BLaER1 treated with 17β-estradiol and CSF1 and Interleukin-3, amounts not matched to agents 10 nM and 100 nM (cell line): ENCODE results near the gene ADAMTSL3.

Source experiments
- H3K27ac ChIP-seq, 11 experiments: shearing (Covaris generic); formaldehyde crosslinking; 2 replicates each; pipeline ENCODE4 v1.8.1; 2022
- H3K27me3 ChIP-seq, 11 experiments: shearing (Covaris generic); formaldehyde crosslinking; 2 replicates each; pipeline ENCODE4 v1.8.1; 2022
- H3K36me3 ChIP-seq, 11 experiments: shearing (Covaris generic); formaldehyde crosslinking; 2 replicates each; pipeline ENCODE4 v1.8.1; 2022
- H3K4me1 ChIP-seq, 10 experiments: shearing (Covaris generic); formaldehyde crosslinking; 2 replicates each; pipeline ENCODE4 v1.8.1; 2022
- H3K4me2 ChIP-seq, 11 experiments: shearing (Covaris generic); formaldehyde crosslinking; 2 replicates each; pipeline ENCODE4 v1.8.1; 2022
- H3K4me3 ChIP-seq, 10 experiments: shearing (Covaris generic); formaldehyde crosslinking; 2 replicates each; pipeline ENCODE4 v1.8.1; 2022
- H3K9ac ChIP-seq, 11 experiments: shearing (Covaris generic); formaldehyde crosslinking; 2 replicates each; pipeline ENCODE4 v1.8.1; 2022
- H3K9me3 ChIP-seq, 11 experiments: shearing (Covaris generic); formaldehyde crosslinking; replicated peaks in 1 of 11; 2 replicates each; pipeline ENCODE4 v1.8.1; 2022
- H4K20me1 ChIP-seq, 11 experiments: shearing (Covaris generic); formaldehyde crosslinking; 2 replicates each; pipeline ENCODE4 v1.8.1; 2022
- Cebpa-rat ChIP-seq, 11 experiments: shearing (Covaris generic); IDR thresholded peaks; 2 replicates each; pipeline ENCODE4 v1.8.1; 2022

ADAMTSL3 gene

GRCh38 chr15:83613714-83614113 lies 40.2 kb upstream of the ADAMTSL3 start:
- Histone ChIP-seq H4K20me1 (no peaks in the 10 kb centered on the region), H3K9me3 (no peaks in the 10 kb centered on the region), H3K27me3 (no peaks in the 10 kb centered on the region), H3K27ac (no peak overlapping the region), H3K4me1 (peaks cover 0 to 6% (median 0%) of the 10 kb centered on the region in 10 experiments; a peak in 5 of 20 replicates), H3K9ac (no peak overlapping the region), H3K36me3 (no peaks in the 10 kb centered on the region), H3K4me3 (no peak overlapping the region), H3K4me2 (no peak overlapping the region)
- TF ChIP-seq Cebpa-rat (IDR thresholded peaks at IDR 0.05) = no peak

GRCh38 chr15:83616840-83617239 lies 37.1 kb upstream of the ADAMTSL3 start:
- Histone ChIP-seq H3K27me3 (no peaks in the 10 kb centered on the region), H3K4me3 (no peak overlapping the region), H3K9ac (no peak overlapping the region), H4K20me1 (no peaks in the 10 kb centered on the region), H3K4me2 (no peak overlapping the region), H3K36me3 (no peaks in the 10 kb centered on the region), H3K4me1 (peaks cover 0 to 9% (median 0%) of the 10 kb centered on the region in 10 experiments; a peak in 5 of 20 replicates), H3K9me3 (peaks cover 0 to 12% (median 0%) of the 10 kb centered on the region in 11 experiments; a peak in 4 of 22 replicates), H3K27ac (no peak overlapping the region)
- no peak for TF ChIP-seq Cebpa-rat (IDR thresholded peaks at IDR 0.05)

- peak overlapping the region in 2 of 11 experiments; percentile 18 to 24; a peak in 3 of 22 replicates for H3K4me2 ChIP-seq
- no peak overlapping the region; a peak in 1 of 22 replicates for H3K27ac ChIP-seq
- no peak overlapping the region for H3K9ac ChIP-seq
- no peaks in the 10 kb centered on the region for H3K27me3 ChIP-seq
- H3K9me3 ChIP-seq = peaks cover 10 to 19% (median 15%) of the 10 kb centered on the region in 11 experiments
- peaks cover 0 to 10% (median 0%) of the 10 kb centered on the region in 10 experiments; a peak in 2 of 20 replicates for H3K4me1 ChIP-seq
- TF ChIP-seq Cebpa-rat (IDR thresholded peaks at IDR 0.05) = no peak
- no peak overlapping the region for H3K4me3 ChIP-seq
- H4K20me1 ChIP-seq = no peaks in the 10 kb centered on the region
- no peaks in the 10 kb centered on the region for H3K36me3 ChIP-seq
These were observed 27.6 kb upstream of the ADAMTSL3 start for GRCh38 chr15:83626171-83626802.

- peaks cover 0 to 1% (median 0%) of the 10 kb centered on the region in 10 experiments; a peak in 1 of 20 replicates for H3K4me1 ChIP-seq
- no peak overlapping the region for H3K4me2 ChIP-seq
- peaks cover 16 to 46% (median 27%) of the 10 kb centered on the region in 11 experiments for H3K9me3 ChIP-seq
- no peak overlapping the region for H3K9ac ChIP-seq
- no peak overlapping the region for H3K27ac ChIP-seq
- H3K4me3 ChIP-seq = no peak overlapping the region
- no peak for TF ChIP-seq Cebpa-rat (IDR thresholded peaks at IDR 0.05)
- no peaks in the 10 kb centered on the region for H4K20me1 ChIP-seq
- no peaks in the 10 kb centered on the region for H3K27me3 ChIP-seq
- no peaks in the 10 kb centered on the region for H3K36me3 ChIP-seq
These were observed 22.4 kb upstream of the ADAMTSL3 start for GRCh38 chr15:83631534-83631933.

GRCh38 chr15:83643201-83643600 lies 10.7 kb upstream of the ADAMTSL3 start:
- Histone ChIP-seq H3K27ac (no peak overlapping the region), H3K36me3 (no peaks in the 10 kb centered on the region), H3K4me2 (no peak overlapping the region), H3K4me3 (no peak overlapping the region), H4K20me1 (no peaks in the 10 kb centered on the region), H3K27me3 (no peaks in the 10 kb centered on the region), H3K4me1 (no peaks in the 10 kb centered on the region), H3K9me3 (peaks cover 0 to 26% (median 13%) of the 10 kb centered on the region in 11 experiments; a peak in 17 of 22 replicates), H3K9ac (no peak overlapping the region)
- no peak for TF ChIP-seq Cebpa-rat (IDR thresholded peaks at IDR 0.05)

- H3K36me3 ChIP-seq = no peaks in the 10 kb centered on the region
These were observed 9.5 kb upstream of the ADAMTSL3 start for GRCh38 chr15:83644439-83644838.

GRCh38 chr15:83650831-83651230 lies 3.1 kb upstream of the ADAMTSL3 start:
- Histone ChIP-seq H3K4me1 (peaks cover 0 to 7% (median 0%) of the 10 kb centered on the region in 10 experiments; a peak in 3 of 20 replicates), H3K4me2 (peak overlapping the region in 3 of 11 experiments; percentile 5 to 34 (median 17); a peak in 1 of 22 replicates), H3K9me3 (peaks cover 12 to 30% (median 26%) of the 10 kb centered on the region in 11 experiments), H3K9ac (no peak overlapping the region), H3K27ac (no peak overlapping the region), H3K27me3 (no peaks in the 10 kb centered on the region), H3K4me3 (no peak overlapping the region), H4K20me1 (no peaks in the 10 kb centered on the region), H3K36me3 (no peaks in the 10 kb centered on the region)
- no peak for TF ChIP-seq Cebpa-rat (IDR thresholded peaks at IDR 0.05)

More at GRCh38 chr15:83644439-83644838, 9.5 kb upstream of the ADAMTSL3 start:
- Histone ChIP-seq H3K9ac (no peak overlapping the region), H3K4me2 (no peak overlapping the region), H3K9me3 (peaks cover 0 to 22% (median 13%) of the 10 kb centered on the region in 11 experiments; a peak in 17 of 22 replicates), H3K4me3 (no peak overlapping the region), H3K4me1 (no peaks in the 10 kb centered on the region), H3K27me3 (no peaks in the 10 kb centered on the region), H4K20me1 (no peaks in the 10 kb centered on the region), H3K27ac (no peak overlapping the region)
- TF ChIP-seq Cebpa-rat (IDR thresholded peaks at IDR 0.05) = no peak

- H3K9ac ChIP-seq = no peak overlapping the region
- H3K27ac ChIP-seq = no peak overlapping the region
- H3K4me3 ChIP-seq = no peak overlapping the region
- H3K36me3 ChIP-seq = no peaks in the 10 kb centered on the region
- no peak overlapping the region for H3K4me2 ChIP-seq
- H3K9me3 ChIP-seq = peaks cover 12 to 30% (median 26%) of the 10 kb centered on the region in 11 experiments
- H3K27me3 ChIP-seq = no peaks in the 10 kb centered on the region
- TF ChIP-seq Cebpa-rat (IDR thresholded peaks at IDR 0.05) = no peak
- H3K4me1 ChIP-seq = peaks cover 0 to 7% (median 0%) of the 10 kb centered on the region in 10 experiments; a peak in 3 of 20 replicates
- H4K20me1 ChIP-seq = no peaks in the 10 kb centered on the region
These were observed 2.4 kb upstream of the ADAMTSL3 start for GRCh38 chr15:83651541-83651940.

GRCh38 chr15:83652626-83653204 lies 1.2 kb upstream of the ADAMTSL3 start:
- Histone ChIP-seq H3K9me3 (peaks cover 12 to 30% (median 26%) of the 10 kb centered on the region in 11 experiments), H3K27ac (no peak overlapping the region), H3K36me3 (no peaks in the 10 kb centered on the region), H3K4me2 (no peak overlapping the region), H3K27me3 (no peaks in the 10 kb centered on the region), H3K4me1 (peaks cover 0 to 7% (median 0%) of the 10 kb centered on the region in 10 experiments; a peak in 3 of 20 replicates), H4K20me1 (no peaks in the 10 kb centered on the region), H3K9ac (no peak overlapping the region), H3K4me3 (no peak overlapping the region)
- no peak for TF ChIP-seq Cebpa-rat (IDR thresholded peaks at IDR 0.05)
